Erythroblast (primary cell): ENCODE results near the gene CBARP.
A peak's percentile ranks its signal among the peaks of the same experiment; 100 is the strongest.

ENCODE experiments used
- DNase-seq, 2 experiments: peaks; one replicate each; lab custom pipeline; 2025; lab: John Stamatoyannopoulos, UW
- GATA1 ChIP-seq: IDR thresholded peaks from 2 replicates; pipeline ENCODE4 v1.6.1; 2011; ENCODE audit warnings: low read depth, mild to moderate bottlenecking, control low read depth, low read length, moderate library complexity
- POLR2A ChIP-seq: IDR thresholded peaks from 2 replicates; pipeline ENCODE4 v1.6.1; 2011; ENCODE audit warnings: mild to moderate bottlenecking, low read length

The CBARP gene

DNA sequence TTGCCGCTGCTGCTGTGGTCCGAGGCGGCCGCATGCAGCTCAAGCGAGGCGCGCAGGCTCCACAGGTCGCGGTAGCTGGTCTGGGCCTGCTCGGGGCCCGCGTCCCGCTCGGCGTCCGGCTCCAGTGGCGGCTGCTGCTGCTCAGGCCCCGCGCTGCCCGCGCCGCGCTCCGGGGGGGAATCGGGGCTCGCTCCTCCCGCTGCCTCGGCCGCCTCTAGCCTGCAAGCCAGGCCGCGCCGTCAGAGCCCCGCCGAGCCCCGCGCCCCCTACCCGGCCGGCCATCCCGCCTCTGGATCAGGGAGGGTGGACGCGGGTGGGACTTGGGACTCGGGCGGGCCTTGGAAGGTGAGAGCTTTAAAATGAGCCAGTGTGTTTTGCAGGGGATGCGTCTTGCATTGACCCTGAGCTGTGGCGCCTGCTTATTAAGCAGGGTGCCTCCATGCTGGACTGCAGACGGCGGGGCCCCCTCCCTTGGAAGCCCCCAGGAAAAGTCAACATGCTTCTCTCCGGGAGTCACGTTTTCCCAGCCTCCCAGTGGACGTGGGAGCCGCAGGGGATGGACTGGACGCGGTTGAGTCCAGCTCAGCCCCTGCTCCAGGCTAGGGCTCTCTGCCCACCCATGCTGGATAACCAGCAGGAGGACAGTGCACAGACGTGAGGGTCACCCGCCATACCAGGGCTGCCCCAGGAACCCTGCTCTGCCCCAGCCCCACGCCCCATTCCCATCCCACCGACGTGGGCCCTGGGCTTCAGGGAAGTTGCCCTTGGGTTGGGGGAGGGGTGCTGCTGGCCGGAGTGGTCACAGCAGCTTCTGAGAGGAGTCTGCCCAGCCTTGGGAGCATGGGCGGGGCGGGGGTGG lies 7.7 kb downstream of the CBARP start:
- TF ChIP-seq GATA1 = no peak
- no peak for TF ChIP-seq POLR2A
- no peak for DNase-seq

- TF ChIP-seq GATA1 (no peak), POLR2A (no peak)
- no peak for DNase-seq
Observed at GRCh38 chr19:1229056-1229923, 8.5 kb downstream of the CBARP start.

DNA sequence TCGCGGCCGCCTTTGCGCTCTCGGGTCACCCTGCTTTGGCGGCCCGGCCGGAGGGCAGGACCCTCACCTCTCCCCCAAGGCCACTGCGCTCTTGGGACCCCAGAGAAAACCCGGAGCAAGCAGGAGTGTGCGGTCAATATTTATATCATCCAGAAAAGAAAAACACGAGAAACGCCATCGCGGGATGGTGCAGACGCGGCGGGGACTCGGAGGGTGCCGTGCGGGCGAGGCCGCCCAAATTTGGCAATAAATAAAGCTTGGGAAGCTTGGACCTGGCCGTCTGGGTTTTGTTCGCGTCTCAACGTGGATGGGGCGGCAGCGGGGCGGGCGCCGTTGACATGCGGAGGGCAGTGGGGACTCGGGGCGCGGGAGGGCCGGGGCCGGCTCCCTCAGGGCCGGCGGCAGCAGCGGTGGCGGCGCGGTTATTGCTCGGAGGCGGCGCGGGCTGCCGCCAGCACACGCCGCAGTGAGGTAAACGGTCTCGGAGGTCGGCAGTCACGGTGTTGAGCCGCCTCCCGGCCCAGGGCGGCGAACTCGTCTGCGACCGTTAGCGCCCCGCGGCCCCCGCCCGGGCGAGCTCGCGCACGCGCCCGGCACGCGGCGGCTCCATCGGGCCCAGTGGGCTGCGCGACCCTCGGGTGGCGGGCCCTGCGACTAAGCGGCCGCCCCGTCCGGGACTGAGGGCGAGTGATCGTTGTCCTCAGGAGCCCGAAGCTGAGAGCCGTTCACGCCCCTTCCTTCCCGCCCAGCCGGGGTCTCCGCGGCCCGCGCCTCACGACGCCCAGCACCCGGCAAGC lies 9.4 kb downstream of the CBARP start:
- TF ChIP-seq GATA1 (no peak), POLR2A (no peak)

GRCh38 chr19:1227304-1228054 lies 10.3 kb downstream of the CBARP start:
- DNase-seq = peak in 1 of 2 experiments; percentile 37

More for the DNA sequence above, 9.4 kb downstream of the CBARP start:
- DNase-seq = no peak

GRCh38 chr19:1226522-1227303 lies 11.1 kb downstream of the CBARP start:
- no peak for DNase-seq
- TF ChIP-seq POLR2A = no peak
- TF ChIP-seq GATA1 = no peak

More at GRCh38 chr19:1227304-1228054, 10.3 kb downstream of the CBARP start:
- TF ChIP-seq GATA1 = no peak
- TF ChIP-seq POLR2A = no peak

- no peak for DNase-seq
- no peak for TF ChIP-seq GATA1
- TF ChIP-seq POLR2A = no peak
Observed at GRCh38 chr19:1226227-1226518, 11.6 kb downstream of the CBARP start.

DNA sequence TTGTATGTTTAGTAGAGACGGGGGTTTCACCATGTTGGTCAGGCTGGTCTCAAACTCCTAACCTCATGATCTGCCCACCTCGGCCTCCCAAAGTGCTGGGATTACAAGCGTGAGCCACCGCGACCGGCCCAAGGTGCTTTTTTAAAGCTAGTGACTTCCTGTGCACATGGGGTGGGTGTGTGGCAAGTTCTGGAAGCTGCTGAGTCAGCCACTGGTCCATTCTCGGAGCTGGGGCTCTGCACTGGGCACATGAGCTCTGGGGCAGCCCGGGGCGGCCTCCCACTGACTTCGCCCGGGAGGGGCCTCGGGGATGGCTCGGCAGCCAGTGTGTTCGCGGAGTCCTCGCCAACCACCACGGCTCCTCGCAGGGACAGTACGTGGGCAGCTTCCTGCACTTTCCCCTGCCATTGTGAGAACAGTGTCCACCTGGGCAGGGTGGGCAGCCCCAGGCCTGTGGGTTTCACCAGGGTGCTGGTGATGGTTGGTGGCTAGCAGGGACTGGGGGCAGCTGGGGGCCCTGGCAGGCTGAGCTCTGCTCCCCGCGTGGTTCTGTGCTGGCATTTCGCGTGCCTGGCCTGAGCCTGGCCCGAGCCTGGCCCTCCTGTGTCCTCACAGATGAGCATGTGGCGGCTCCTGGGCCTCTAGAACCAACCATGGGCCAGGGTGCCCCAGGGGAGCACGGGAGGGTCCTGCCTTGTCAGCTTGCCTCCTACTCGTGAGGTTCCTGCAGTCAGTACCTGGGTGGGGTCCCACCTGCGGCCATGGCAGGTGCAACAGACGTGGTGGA lies 12.2 kb downstream of the CBARP start:
- TF ChIP-seq GATA1 (no peak), POLR2A (no peak)
- no peak for DNase-seq

DNA sequence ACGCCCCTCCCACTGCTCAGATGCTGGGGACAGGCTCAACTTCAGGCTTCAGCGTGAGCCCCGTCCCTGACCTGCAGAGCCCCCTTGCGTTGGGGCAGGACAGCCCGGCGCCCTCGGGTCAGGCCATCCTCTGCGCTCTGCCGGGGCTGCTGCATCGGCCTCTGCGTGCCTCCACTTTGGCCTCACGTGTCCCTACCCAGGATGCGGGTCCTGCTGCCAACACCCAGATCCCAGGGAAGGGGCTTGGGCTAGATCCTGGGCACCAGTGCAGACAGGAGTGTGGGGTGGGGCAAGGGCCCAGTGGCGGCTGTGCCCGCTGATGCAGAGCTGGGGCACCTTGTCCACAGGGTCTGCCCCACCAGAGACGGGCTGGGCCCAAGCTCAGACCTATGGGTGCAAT lies 13.0 kb downstream of the CBARP start:
- no peak for TF ChIP-seq POLR2A
- no peak for TF ChIP-seq GATA1
- DNase-seq = no peak

DNA sequence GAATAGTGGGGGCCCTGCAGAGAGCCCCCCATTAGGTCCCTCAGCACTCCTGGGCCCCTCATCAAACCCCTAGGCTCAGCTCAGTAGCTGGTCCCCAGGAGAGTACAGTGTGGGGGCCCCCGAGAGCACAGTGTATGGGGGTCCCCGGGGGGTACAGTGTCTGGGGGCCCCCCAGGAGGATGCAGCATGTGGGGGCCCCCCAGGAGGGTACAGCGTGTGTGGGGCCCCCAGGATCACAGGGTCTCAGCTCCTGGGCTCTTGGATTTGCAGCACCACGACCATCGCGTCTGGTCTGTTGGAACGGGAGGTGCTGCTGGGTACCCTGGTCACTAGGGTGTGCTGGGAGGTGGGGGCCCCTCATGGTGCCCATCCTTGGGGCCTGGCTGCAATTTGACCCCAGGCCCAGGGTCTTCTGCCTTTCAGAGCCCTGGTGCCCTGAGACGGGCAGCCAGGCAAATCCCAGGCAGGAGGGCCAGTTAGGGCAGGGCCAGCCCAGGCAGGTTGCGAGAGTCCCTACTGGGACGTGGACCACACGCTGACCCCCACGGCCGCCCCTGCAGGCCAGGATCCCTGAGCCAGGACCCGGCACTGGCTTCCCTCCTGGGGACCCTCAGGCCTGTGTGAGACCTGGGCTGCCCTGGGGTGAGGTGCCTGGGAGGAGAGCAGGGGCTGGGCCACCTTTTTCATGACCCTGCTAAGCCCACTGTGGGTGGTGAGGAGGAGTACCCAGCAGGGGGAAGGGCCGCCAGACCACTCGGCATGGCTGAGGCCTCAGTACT lies 13.6 kb downstream of the CBARP start:
- TF ChIP-seq GATA1 (no peak), POLR2A (no peak)
- DNase-seq = no peak

- TF ChIP-seq POLR2A = no peak
- no peak for TF ChIP-seq GATA1
- peak; percentile 43 to 59 for DNase-seq
Observed at GRCh38 chr19:1223018-1223855, 14.6 kb downstream of the CBARP start.
